ENCODE results near the gene SLC25A27. TPM values are rescaled to one million over a fixed set of nuclear protein-coding genes. Genes with fewer than 3 reads are reported as not detected.

Gene SLC25A27
- total RNA-seq, 1 donor from 2014 or later: 6.5 TPM

DNA sequence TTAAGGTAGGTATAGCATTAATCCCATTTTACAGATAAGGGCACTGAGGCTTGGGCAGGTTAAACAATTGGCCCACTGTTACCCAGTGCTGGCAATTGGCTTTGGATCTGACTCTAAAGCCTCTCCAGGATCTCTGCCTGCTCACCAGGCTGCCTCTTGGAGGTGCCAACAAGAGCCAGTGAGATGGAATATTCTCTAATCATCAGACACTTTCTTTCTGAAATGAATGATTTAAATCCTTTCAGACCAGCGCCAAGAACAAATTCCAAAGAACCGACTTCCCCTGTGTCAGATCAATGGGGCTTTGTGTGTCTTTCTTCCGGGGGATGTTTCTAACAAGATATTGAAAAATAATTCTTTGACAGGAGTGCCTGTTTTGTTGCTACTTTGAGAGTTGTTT lies 23.8 kb upstream of the SLC25A27 start:
- Mint-ChIP-seq H3K4me1 (ENCODE audit: low read depth) (peaks cover 13% of the 10 kb centered on the region), H3K4me3 (ENCODE audit: unreplicated experiment) (no peak overlapping the region), H3K9me3 (ENCODE audit: low read depth) (no peaks in the 10 kb centered on the region), H3K27ac (ENCODE audit: unreplicated experiment) (no peak overlapping the region), H3K36me3 (ENCODE audit: low read depth) (no peaks in the 10 kb centered on the region), H3K27me3 (ENCODE audit: low read depth) (peaks cover 2% of the 10 kb centered on the region)
- no peak for DNase-seq (ENCODE audit: low spot score)
- TF ChIP-seq, protein P1, sequence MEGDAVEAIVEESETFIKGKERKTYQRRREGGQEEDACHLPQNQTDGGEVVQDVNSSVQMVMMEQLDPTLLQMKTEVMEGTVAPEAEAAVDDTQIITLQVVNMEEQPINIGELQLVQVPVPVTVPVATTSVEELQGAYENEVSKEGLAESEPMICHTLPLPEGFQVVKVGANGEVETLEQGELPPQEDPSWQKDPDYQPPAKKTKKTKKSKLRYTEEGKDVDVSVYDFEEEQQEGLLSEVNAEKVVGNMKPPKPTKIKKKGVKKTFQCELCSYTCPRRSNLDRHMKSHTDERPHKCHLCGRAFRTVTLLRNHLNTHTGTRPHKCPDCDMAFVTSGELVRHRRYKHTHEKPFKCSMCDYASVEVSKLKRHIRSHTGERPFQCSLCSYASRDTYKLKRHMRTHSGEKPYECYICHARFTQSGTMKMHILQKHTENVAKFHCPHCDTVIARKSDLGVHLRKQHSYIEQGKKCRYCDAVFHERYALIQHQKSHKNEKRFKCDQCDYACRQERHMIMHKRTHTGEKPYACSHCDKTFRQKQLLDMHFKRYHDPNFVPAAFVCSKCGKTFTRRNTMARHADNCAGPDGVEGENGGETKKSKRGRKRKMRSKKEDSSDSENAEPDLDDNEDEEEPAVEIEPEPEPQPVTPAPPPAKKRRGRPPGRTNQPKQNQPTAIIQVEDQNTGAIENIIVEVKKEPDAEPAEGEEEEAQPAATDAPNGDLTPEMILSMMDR (IDR thresholded peaks at IDR 0.05): no peak

DNA sequence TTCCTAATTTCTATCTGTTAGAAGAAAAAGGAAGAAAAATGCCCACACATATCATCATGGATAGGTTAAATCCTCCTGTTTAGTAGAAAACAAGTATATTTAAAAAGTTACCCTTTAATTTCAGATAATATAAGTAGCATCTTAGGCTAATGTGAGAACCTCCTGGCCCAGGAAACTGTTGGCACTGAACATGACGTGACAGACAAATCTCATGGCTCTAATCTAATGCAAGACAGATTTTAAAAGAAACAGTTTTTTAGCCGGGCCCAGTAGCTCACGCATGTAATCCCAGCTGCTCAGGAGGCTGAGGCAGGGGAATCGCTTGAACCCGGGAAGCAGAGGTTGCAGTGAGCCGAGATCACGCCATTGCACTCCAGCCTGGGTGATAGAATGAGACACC lies 23.1 kb upstream of the SLC25A27 start:
- Mint-ChIP-seq H3K4me1 (ENCODE audit: low read depth) (peaks cover 13% of the 10 kb centered on the region), H3K9me3 (ENCODE audit: low read depth) (no peaks in the 10 kb centered on the region), H3K4me3 (ENCODE audit: unreplicated experiment) (no peak overlapping the region), H3K27me3 (ENCODE audit: low read depth) (peaks cover 2% of the 10 kb centered on the region), H3K27ac (ENCODE audit: unreplicated experiment) (no peak overlapping the region), H3K36me3 (ENCODE audit: low read depth) (no peaks in the 10 kb centered on the region)
- TF ChIP-seq, protein P1 (IDR thresholded peaks at IDR 0.05): no peak
- DNase-seq (ENCODE audit: low spot score): no peak

DNA sequence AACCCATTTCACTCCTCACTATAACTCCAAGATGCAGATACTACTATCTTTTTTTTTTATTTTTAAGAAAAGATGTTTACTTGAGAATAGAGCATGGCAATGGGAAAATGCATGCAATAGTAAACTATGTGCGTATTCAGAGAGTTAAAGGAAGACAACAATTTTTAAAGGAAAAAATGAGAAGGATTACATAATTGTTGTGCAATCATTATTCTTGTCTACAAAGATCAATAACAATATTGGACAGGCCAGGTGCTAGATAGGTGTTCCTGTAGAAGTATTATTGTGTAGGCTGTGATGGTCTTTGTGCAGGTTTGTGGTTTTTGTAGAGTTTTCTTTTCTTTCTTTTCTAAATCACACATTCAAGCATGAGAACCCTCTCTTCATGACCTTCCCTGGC lies 20.7 kb upstream of the SLC25A27 start:
- Mint-ChIP-seq H3K27me3 (ENCODE audit: low read depth) (peaks cover 2% of the 10 kb centered on the region), H3K4me3 (ENCODE audit: unreplicated experiment) (no peak overlapping the region), H3K9me3 (ENCODE audit: low read depth) (no peaks in the 10 kb centered on the region), H3K27ac (ENCODE audit: unreplicated experiment) (no peak overlapping the region), H3K4me1 (ENCODE audit: low read depth) (peaks cover 12% of the 10 kb centered on the region), H3K36me3 (ENCODE audit: low read depth) (no peaks in the 10 kb centered on the region)
- TF ChIP-seq, protein P1 (IDR thresholded peaks at IDR 0.05): no peak
- no peak for DNase-seq (ENCODE audit: low spot score)

DNA sequence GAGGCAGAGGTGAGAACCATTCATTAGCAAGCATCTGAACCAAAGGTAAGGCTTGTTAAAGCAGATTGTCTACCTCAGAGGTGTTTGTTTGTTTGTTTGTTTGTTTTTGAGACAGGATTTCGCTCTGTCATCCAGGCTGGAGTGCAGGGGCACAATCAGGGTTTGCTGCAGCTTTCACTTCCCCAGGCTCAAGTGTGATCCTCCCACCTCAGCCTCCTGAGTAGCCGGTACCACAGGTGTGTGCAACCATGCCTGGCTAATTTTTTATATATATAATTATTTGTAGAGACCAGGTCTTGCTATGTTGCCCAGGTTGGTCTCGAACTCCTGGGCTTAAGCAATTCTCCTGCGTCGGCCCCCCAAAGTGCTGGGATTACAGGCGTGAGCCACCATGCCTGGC lies 17.3 kb upstream of the SLC25A27 start:
- TF ChIP-seq, protein P1 (IDR thresholded peaks at IDR 0.05): no peak
- no peaks in the 10 kb centered on the region for H3K9me3 Mint-ChIP-seq (ENCODE audit: low read depth)
- no peak for DNase-seq (ENCODE audit: low spot score)
- peaks cover 16% of the 10 kb centered on the region for H3K4me1 Mint-ChIP-seq (ENCODE audit: low read depth)
- no peak overlapping the region for H3K4me3 Mint-ChIP-seq (ENCODE audit: unreplicated experiment)
- H3K36me3 Mint-ChIP-seq (ENCODE audit: low read depth): no peaks in the 10 kb centered on the region
- no peak overlapping the region for H3K27ac Mint-ChIP-seq (ENCODE audit: unreplicated experiment)
- peaks cover 2% of the 10 kb centered on the region for H3K27me3 Mint-ChIP-seq (ENCODE audit: low read depth)

DNA sequence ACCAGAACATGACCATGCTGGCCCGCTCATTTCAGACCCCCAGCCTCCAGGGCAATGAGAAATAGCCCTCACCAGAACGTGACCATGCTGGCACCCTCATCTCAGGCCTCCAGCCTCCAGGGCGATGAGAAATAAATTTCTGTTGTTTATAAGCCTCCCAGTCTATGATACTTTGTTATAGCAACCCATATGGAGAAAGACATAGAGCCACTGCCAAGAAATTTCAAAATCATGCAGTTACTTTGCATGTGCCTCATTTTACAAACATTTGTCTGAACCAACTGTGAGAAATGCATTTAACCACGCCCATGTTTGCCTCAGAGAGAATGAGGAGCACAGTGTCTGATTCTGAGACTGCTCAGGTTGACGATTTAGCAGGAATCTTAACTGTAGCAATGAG lies 15.6 kb upstream of the SLC25A27 start:
- TF ChIP-seq, protein P1 (IDR thresholded peaks at IDR 0.05): no peak
- no peaks in the 10 kb centered on the region for H3K36me3 Mint-ChIP-seq (ENCODE audit: low read depth)
- no peak overlapping the region for H3K4me3 Mint-ChIP-seq (ENCODE audit: unreplicated experiment)
- H3K9me3 Mint-ChIP-seq (ENCODE audit: low read depth): no peaks in the 10 kb centered on the region
- DNase-seq (ENCODE audit: low spot score): no peak
- H3K27ac Mint-ChIP-seq (ENCODE audit: unreplicated experiment): no peak overlapping the region
- peaks cover 16% of the 10 kb centered on the region for H3K4me1 Mint-ChIP-seq (ENCODE audit: low read depth)
- H3K27me3 Mint-ChIP-seq (ENCODE audit: low read depth): no peaks in the 10 kb centered on the region
